EL (cell line): ENCODE measurements around the gene CSF1R.

Source experiments
- DNase-seq: peaks from one replicate; pipeline ENCODE4 v3.0.0-alpha.2; 2016

CSF1R gene

DNA sequence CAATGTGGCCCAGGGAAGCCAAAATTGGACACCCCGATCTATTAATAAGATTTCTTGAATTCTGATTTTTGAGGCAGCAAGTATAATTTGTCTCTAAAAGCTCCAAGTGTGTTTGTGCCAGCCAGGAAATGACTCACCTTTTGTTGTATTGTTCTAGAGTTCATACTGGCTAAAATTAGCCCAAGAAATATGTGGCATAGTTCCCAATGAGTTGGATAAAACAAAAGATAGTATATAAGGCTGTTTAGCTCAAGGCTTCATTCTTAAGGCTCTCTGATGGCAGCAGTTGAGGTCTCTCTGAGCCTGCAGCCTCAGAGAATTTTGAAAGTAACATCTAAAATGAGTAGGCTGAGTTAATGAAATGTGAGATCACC lies 64.2 kb downstream of the CSF1R start:
- DNase-seq = peak; percentile 87

DNA sequence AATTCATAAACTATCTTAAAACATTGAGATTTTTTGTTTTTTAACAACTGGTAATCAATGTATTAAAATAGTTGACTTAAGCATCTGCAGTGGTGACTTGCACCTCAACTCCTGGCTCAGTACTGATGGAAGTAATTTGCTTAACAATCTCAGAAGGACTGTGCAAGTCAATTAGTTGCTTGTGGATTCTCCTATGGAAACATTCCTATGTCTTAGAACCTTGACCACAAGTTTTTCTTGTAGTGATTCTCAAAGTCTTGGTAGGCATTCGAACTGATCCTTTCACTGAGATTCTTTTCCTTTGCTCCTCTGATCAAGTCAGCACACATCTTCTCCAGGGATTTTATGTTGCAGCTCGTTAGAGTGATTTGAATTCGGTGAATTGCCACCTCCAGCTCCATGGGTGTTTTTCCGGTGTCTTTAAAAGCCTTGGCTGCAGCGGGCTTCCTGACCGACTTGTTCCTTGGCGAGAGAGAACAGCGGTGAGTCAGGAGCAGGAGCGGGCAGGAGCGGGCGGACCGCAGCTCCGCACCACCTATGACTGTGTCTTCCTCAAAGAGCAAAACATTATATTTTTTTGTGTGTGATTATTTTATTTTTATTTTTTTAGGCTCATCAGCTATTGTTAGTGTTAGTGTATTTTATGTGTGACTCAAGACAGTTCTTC lies 64.7 kb downstream of the CSF1R start:
- DNase-seq = no peak

DNA sequence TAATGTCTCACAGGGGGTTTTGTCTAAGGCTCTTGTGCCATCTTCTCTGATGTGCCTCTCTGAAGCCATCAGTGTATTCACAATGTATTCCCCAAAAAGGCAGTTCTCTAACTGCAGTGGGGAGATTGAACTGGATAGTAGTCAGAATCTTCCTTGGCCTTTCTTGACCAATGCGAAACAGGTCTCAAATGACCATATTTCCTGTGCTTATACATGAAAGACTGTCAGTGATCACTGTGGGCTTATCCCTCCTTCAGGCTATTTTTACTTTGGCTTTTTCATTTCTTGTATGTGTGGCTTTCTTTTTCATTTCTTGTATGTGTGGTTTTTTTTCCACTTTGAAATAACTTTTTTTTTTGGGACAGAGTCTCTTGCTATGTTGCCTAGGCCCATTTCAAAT lies 66.1 kb downstream of the CSF1R start:
- DNase-seq = no peak

DNA sequence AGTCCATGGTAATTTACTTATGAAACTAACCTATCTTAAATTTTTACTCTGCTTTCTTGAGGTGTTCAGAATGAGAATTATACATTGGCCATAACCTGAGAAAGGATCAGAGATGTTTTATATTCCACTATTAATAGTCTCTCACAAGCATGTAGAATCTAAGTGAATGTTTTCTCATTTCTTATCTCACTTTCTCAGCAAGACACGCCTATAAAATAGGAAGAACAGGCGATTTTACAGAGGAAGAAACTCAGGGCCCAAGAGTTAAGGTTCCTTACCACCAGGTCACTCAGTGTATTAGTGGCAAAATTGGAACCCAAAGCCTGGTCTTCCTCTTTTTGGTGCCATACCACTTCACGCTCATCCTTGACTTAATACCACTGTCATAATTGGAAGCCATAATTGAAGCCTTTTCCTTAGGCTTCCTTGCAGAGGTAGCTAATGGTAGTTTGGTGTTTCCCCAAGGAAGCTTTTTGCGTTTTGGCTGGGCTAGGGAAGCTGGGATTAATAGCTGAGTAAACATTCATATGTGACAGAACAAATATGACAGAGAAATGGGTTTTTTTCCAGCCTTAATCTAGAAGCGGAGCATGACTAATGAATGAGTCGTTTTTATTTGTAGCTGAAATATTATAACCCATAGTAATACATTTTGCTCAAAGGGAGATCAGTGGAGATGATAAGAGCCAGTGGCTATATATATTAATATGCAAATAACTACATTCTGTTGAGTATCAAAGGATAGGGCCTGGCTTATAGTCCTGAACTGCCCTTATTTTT lies 68.9 kb downstream of the CSF1R start:
- DNase-seq = peak; percentile 71

DNA sequence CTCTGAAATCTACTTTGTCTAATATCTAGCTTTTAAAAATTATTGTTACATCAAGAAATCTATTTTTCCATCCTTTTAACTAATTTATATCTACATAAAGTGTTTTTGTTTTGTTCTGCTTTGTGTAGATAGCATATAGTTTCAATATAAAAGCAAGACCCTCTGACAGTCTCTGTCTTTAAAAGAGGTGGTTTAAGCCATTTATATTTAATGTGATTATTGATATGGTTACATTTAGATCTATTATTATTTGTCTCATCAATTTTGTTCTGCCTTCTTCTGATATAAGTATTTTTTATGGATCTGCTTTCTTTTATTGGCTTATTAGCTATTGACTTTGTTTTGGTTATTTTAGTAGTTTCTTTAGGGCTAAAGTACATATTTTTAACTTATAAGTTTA lies 69.8 kb downstream of the CSF1R start:
- no peak for DNase-seq

DNA sequence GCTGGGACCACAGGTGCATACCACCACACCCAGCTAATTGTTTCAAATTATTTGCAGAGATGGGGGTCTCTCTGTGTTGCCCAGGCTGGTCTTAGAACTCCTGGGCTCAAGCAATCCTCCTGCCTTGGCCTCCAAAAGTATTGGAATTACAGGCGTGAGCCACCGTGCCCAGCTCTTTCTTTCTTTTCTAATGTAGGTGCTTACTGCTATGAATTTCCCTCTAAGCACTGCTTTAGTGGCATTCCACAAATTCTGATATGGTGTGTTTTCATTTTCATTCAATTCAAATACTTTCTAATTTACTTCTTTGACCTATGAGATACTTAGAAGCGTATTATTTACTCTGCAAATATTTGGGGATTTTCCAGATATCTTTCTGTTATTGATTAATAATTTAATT lies 70.9 kb downstream of the CSF1R start:
- DNase-seq = no peak

DNA sequence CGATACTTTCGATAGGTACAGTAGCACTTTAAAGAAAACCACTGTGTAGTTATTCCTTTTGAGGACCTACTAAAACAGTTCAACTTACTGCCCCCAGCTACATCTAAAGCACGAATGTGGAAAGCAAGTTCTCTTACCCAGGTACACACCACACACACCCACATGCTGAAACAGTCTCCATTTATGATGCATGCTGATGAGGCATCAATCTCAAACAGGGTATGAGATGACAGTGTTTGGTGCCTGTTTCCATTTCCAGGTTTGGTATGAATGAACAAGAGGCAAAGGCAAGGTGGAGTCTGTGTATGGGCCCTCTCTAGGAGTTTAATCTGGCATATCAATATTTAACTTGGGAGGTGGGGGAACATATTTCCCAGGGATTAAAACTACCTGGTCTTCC lies 71.9 kb downstream of the CSF1R start:
- no peak for DNase-seq

DNA sequence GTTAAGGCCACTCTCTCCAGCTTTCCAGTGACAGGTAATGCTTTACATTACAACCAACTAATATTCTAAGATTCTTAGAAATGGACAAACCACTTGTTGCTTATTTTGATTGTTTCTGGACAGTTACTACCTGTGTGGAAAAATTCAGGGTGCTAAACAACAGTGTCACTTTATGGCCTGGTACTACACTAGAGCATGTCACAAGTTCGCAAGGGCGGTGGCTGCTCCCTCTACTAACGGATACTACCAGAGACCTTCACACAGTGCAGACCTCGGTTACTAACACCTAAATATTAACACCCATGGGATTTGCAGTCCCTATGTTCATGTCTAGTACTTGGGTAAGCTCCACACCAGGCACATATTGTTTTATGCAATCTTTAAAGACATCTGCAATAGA lies 72.4 kb downstream of the CSF1R start:
- DNase-seq = no peak

DNA sequence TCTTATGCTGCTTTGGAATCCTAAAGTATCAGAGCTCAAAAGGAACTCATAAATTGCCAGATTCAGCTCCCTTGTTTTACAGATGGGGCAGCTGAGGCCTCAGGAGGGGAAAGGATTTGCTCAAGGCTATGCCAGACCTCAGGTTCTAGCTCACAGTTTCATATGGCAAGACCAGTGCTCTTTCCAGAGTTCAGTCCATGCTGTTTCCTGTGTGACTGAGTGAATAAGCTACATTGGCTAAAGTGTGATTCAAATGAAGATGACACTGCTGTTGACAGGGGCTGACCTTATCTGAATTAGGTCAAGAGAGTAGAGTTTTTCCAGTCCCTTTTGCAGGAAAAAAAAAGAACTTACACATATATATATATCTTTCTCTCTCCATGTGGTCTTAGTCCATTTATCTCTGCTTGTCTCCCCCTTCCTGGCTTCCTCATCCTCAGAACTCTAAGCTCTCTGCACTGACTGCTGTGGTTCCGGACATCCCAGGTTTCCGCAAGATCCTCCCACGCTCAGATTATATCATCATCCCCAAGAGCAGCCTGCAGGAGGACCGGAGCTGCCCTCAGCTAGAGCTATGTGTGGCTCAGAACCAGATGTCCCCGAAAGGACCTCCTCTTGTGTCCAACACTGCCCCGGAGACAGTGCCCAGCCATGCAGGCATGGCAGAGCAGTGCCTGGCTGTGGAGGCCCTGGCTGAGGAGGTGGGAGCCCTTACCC lies 76.5 kb downstream of the CSF1R start:
- peak; percentile 71 for DNase-seq

DNA sequence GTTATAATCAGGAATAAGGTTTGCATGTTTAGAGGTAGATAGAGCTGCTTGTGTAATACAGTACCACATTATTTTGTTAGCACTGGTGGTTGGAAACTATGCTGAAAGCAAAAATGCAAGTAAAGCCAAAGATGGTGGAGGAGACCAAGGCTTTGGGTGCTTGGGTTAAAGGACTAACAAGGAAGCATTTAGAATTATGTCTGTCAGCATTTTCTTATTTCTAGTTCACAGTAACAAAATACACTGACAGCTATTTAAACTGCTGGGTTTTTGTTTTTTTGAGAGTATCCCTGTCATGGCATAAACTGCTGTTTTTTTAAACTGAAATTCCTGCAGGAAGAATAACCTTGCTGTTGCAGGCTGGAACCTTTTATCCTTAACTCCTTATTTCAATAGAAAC lies 79.3 kb downstream of the CSF1R start:
- no peak for DNase-seq

DNA sequence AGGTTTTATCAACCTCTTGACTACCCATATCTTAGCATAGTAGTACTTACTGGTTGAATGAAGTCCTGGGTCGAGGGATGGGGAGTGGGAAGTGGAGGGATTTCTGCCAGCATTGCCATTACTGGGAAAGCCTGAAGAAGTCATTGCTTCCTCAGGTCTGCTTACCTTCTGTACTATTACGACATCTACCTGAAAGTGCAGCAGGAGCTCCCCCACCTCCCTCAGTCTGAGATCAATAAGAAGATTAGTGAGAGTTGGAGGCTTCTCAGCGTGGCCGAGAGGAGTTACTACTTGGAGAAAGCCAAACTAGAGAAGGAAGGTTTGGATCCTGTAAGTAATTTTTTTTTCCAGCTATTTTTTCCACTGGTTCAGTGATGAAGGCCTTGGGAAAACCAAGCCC lies 80.0 kb downstream of the CSF1R start:
- no peak for DNase-seq
